Mesenchymal stem cell (in vitro differentiated cells and primary cell): Measurements from ENCODE around the gene CYP46A1.
A peak's percentile ranks its signal among the peaks of the same experiment; 100 is the strongest.

Experiments used
- DNase-seq: peaks from one replicate; pipeline ENCODE4 v3.0.0-alpha.2; 2013
- H2AFZ ChIP-seq: one replicate; pipeline ENCODE4 v1.6.1; 2013; ENCODE audit warnings: low read depth, mild to moderate bottlenecking, control low read depth, inconsistent platforms, low read length, moderate library complexity
- H2AK5ac ChIP-seq: 2 replicates; pipeline ENCODE4 v1.6.1; 2013; ENCODE audit warnings: low read length, moderate library complexity, mild to moderate bottlenecking, inconsistent platforms; ENCODE audit not compliant: severe bottlenecking
- H2BK120ac ChIP-seq: one replicate; pipeline ENCODE4 v1.6.1; 2013; ENCODE audit warnings: low read depth, mild to moderate bottlenecking, inconsistent platforms, low read length, moderate library complexity
- H2BK12ac ChIP-seq, 2 experiments: one replicate each; pipeline ENCODE4 v1.6.1; 2013; ENCODE audit warnings: inconsistent platforms in 2 of 2, low read length in 2 of 2, mild to moderate bottlenecking in 2 of 2, moderate library complexity in 2 of 2, control low read depth in 1 of 2
- H2BK15ac ChIP-seq: one replicate; pipeline ENCODE4 v1.6.1; 2013; ENCODE audit warnings: mild to moderate bottlenecking, low read depth, inconsistent platforms; ENCODE audit not compliant: poor library complexity, severe bottlenecking
- H2BK5ac ChIP-seq: 2 replicates; pipeline ENCODE4 v1.6.1; 2013; ENCODE audit warnings: low read depth, mild to moderate bottlenecking, low read length, control low read depth, inconsistent platforms; ENCODE audit not compliant: poor library complexity, severe bottlenecking
- H3K14ac ChIP-seq, 2 experiments: one replicate each; pipeline ENCODE4 v1.6.1; 2013; ENCODE audit warnings: inconsistent platforms in 2 of 2, low read length in 2 of 2, control low read depth in 1 of 2, mild to moderate bottlenecking in 1 of 2, moderate library complexity in 1 of 2
- H3K18ac ChIP-seq, 2 experiments: one replicate each; pipeline ENCODE4 v1.6.1; 2013; ENCODE audit warnings: inconsistent platforms in 2 of 2, low read length in 2 of 2, control low read depth in 1 of 2, low read depth in 1 of 2, mild to moderate bottlenecking in 1 of 2
- H3K23ac ChIP-seq, 2 experiments: one replicate each; pipeline ENCODE4 v1.6.1; 2013; ENCODE audit warnings: inconsistent platforms in 2 of 2, low read length in 2 of 2, mild to moderate bottlenecking in 2 of 2, moderate library complexity in 2 of 2, control low read depth in 1 of 2
- H3K27ac ChIP-seq: 2 replicates; pipeline ENCODE4 v1.5.1; 2013; ENCODE audit warnings: mild to moderate bottlenecking, moderate library complexity, low read length, control low read depth, inconsistent platforms; ENCODE audit not compliant: poor library complexity, severe bottlenecking
- H3K27me3 ChIP-seq, 2 experiments: 2 replicates each; pipeline versions ENCODE4 v1.6.1 to v1.7.0; 2013; ENCODE audit warnings: low read length in 2 of 2, mild to moderate bottlenecking in 2 of 2, moderate library complexity in 2 of 2, control low read depth in 1 of 2, inconsistent platforms in 1 of 2; ENCODE audit not compliant: control insufficient read depth in 1 of 2, insufficient read depth in 1 of 2
- H3K36me3 ChIP-seq, 2 experiments: 2 replicates each; pipeline versions ENCODE4 v1.6.1 to v1.7.0; 2013; ENCODE audit warnings: low read length in 2 of 2, control low read depth in 1 of 2, inconsistent platforms in 1 of 2, low read depth in 1 of 2, mild to moderate bottlenecking in 1 of 2; ENCODE audit not compliant: insufficient read depth in 2 of 2, control insufficient read depth in 1 of 2
- H3K4ac ChIP-seq, 2 experiments: one replicate each; pipeline ENCODE4 v1.6.1; 2013; ENCODE audit warnings: inconsistent platforms in 2 of 2, low read length in 2 of 2, mild to moderate bottlenecking in 2 of 2, moderate library complexity in 2 of 2, control low read depth in 1 of 2, low read depth in 1 of 2
- H3K4me1 ChIP-seq: 2 replicates; pipeline ENCODE4 v1.6.1; 2013; ENCODE audit warnings: low read depth, low read length, control low read depth; ENCODE audit not compliant: control insufficient read depth, insufficient read depth
- H3K4me2 ChIP-seq: 2 replicates; pipeline ENCODE4 v1.6.1; 2013; ENCODE audit warnings: low read length, mild to moderate bottlenecking, inconsistent platforms; ENCODE audit not compliant: poor library complexity, severe bottlenecking
- H3K4me3 ChIP-seq, 2 experiments: 2 replicates each; pipeline versions ENCODE4 v1.5.1 to v1.7.0; 2013; ENCODE audit warnings: low read length in 2 of 2, mild to moderate bottlenecking in 2 of 2, control low read depth in 1 of 2, low read depth in 1 of 2; ENCODE audit not compliant: insufficient read depth in 1 of 2
- H3K79me1 ChIP-seq: replicated peaks from 2 replicates; pipeline ENCODE4 v1.6.1; 2013; ENCODE audit warnings: mild to moderate bottlenecking, control low read depth, low read length, inconsistent platforms; ENCODE audit not compliant: poor library complexity, severe bottlenecking
- H3K9ac ChIP-seq: 2 replicates; pipeline ENCODE4 v1.7.0; 2013; ENCODE audit warnings: mild to moderate bottlenecking, low read length, moderate library complexity
- H3K9me3 ChIP-seq: 2 replicates; pipeline ENCODE4 v1.7.0; 2013; ENCODE audit warnings: mild to moderate bottlenecking, low read length; ENCODE audit not compliant: control insufficient read depth
- H4K8ac ChIP-seq: one replicate; pipeline ENCODE4 v1.6.1; 2013; ENCODE audit warnings: inconsistent platforms, mild to moderate bottlenecking, low read length, moderate library complexity
- H4K91ac ChIP-seq: one replicate; pipeline ENCODE4 v1.6.1; 2013; ENCODE audit warnings: mild to moderate bottlenecking, low read length, inconsistent platforms
- WGBS: methylation state at CpG from one replicate; pipeline ENCODE4 v1.1.7; 2013; ENCODE audit warnings: mixed read lengths; 5-methylcytosine and 5-hydroxymethylcytosine counted together

CYP46A1 gene

GRCh38 chr14:99644723-99645544 lies 39.2 kb upstream of the CYP46A1 start, which contains the start of gene HHIPL1:
TSS of gene HHIPL1 (plus strand) at chr14:99645129. CDS start at chr14:99645208, 79 bp downstream.
- Histone ChIP-seq H3K4me2 (peak within 1 kb of the TSS; percentile 89), H3K9me3 (no peaks in the 10 kb centered on the region), H3K4ac (peak within 1 kb of the TSS; percentile 30 to 52), H2AFZ (peak within 1 kb of the TSS; percentile 18), H4K91ac (peak within 1 kb of the TSS; percentile 61), H2BK15ac (peak within 1 kb of the TSS; percentile 90), H2AK5ac (no peak within 1 kb of the TSS), H3K4me3 (peak within 1 kb of the TSS; percentile 56 to 67), H2BK120ac (peak within 1 kb of the TSS; percentile 29), H2BK12ac (no peak within 1 kb of the TSS), H3K9ac (peak within 1 kb of the TSS; percentile 85), H3K27me3 (peaks cover 0 to 9% of the 10 kb centered on the region in 2 experiments), H2BK5ac (no peak within 1 kb of the TSS), H3K27ac (no peak within 1 kb of the TSS), H4K8ac (peak within 1 kb of the TSS; percentile 86), H3K18ac (peak within 1 kb of the TSS; percentile 49 to 84), H3K79me1 (no peaks in the 10 kb centered on the region), H3K23ac (peak within 1 kb of the TSS in 1 of 2 experiments; percentile 80), H3K14ac (peak within 1 kb of the TSS in 1 of 2 experiments; percentile 86), H3K36me3 (no peaks in the 10 kb centered on the region), H3K4me1 (peaks cover 19% of the 10 kb centered on the region)
- 13% methylated on average over 77 of the region's 91 CpGs for WGBS
- peak; percentile 22 for DNase-seq

GRCh38 chr14:99645545-99646505 lies 38.3 kb upstream of the CYP46A1 start:
- H3K27ac ChIP-seq = no peak overlapping the region
- H3K4me2 ChIP-seq = peak overlapping the region; percentile 89
- H4K8ac ChIP-seq = peak overlapping the region; percentile 86
- H3K4me3 ChIP-seq = peak overlapping the region in 1 of 2 experiments; percentile 67
- peak overlapping the region; percentile 90 for H2BK15ac ChIP-seq
- H4K91ac ChIP-seq = no peak overlapping the region
- peak overlapping the region in 1 of 2 experiments; percentile 27 for H3K14ac ChIP-seq
- no peaks in the 10 kb centered on the region for H3K36me3 ChIP-seq
- H2AFZ ChIP-seq = peak overlapping the region; percentile 18
- peak overlapping the region in 1 of 2 experiments; percentile 80 for H3K23ac ChIP-seq
- no peaks in the 10 kb centered on the region for H3K79me1 ChIP-seq
- H3K9me3 ChIP-seq = no peaks in the 10 kb centered on the region
- no peak overlapping the region for H2BK5ac ChIP-seq
- peaks cover 0 to 9% of the 10 kb centered on the region in 2 experiments for H3K27me3 ChIP-seq
- no peak for DNase-seq
- H2AK5ac ChIP-seq = no peak overlapping the region
- H2BK120ac ChIP-seq = peak overlapping the region; percentile 29
- H2BK12ac ChIP-seq = no peak overlapping the region
- H3K4me1 ChIP-seq = peaks cover 22% of the 10 kb centered on the region
- H3K18ac ChIP-seq = peak overlapping the region; percentile 49 to 63
- peak overlapping the region; percentile 85 for H3K9ac ChIP-seq
- WGBS = 68% methylated on average over 31 of the region's 32 CpGs
- no peak overlapping the region for H3K4ac ChIP-seq

GRCh38 chr14:99647411-99647810 lies 36.7 kb upstream of the CYP46A1 start:
- no peak overlapping the region for H4K8ac ChIP-seq
- H3K9ac ChIP-seq = no peak overlapping the region

More at GRCh38 chr14:99647411-99647810, 36.7 kb upstream of the CYP46A1 start:
- Histone ChIP-seq H2BK12ac (no peak overlapping the region), H3K4me1 (peaks cover 22% of the 10 kb centered on the region), H3K9me3 (no peaks in the 10 kb centered on the region), H3K4me2 (no peak overlapping the region), H3K27me3 (peaks cover 0 to 9% of the 10 kb centered on the region in 2 experiments), H3K79me1 (no peaks in the 10 kb centered on the region), H3K18ac (no peak overlapping the region), H3K36me3 (no peaks in the 10 kb centered on the region), H2AFZ (no peak overlapping the region), H3K27ac (no peak overlapping the region), H3K14ac (no peak overlapping the region), H2BK15ac (no peak overlapping the region), H3K4ac (no peak overlapping the region), H3K23ac (no peak overlapping the region), H4K91ac (no peak overlapping the region), H2BK120ac (no peak overlapping the region), H3K4me3 (no peak overlapping the region), H2BK5ac (no peak overlapping the region), H2AK5ac (no peak overlapping the region)
- WGBS = 66% methylated on average over 7 of the region's 7 CpGs
- DNase-seq = peak; percentile 54
